ENCODE results near the gene RAPGEF4. TPM values are rescaled to one million over a fixed set of nuclear protein-coding genes. Genes with fewer than 3 reads are reported as not detected.

Gene RAPGEF4
- total RNA-seq, 1 experiment from 2014 or later = 0.59 TPM

GRCh38 chr2:172908275-172908674, 172.6 kb downstream of the RAPGEF4 start:
- Histone ChIP-seq H4K20me1 (ENCODE audit: insufficient read depth) (no peaks in the 10 kb centered on the region), H3K27me3 (ENCODE audit: insufficient read depth, low read length) (no peaks in the 10 kb centered on the region), H3K27ac (ENCODE audit: low read depth, low read length) (no peak overlapping the region), H3K9me2 (ENCODE audit: insufficient read depth) (no peaks in the 10 kb centered on the region), H3K4me2 (ENCODE audit: low read length) (no peak overlapping the region), H2AFZ (ENCODE audit: low read depth, low read length, poor library complexity, severe bottlenecking) (no peak overlapping the region), H3K9ac (ENCODE audit: low read length) (no peak overlapping the region), H3K4me3 (replicated peaks in 1 of 2; ENCODE audit: low read depth in 1 of 2, low read length in 2 of 2) (no peak overlapping the region), H3K79me2 (ENCODE audit: insufficient read depth, low read length) (no peaks in the 10 kb centered on the region), H3K4me1 (ENCODE audit: control insufficient read depth in 1 of 2, insufficient read depth in 2 of 2, low read length in 2 of 2) (no peaks in the 10 kb centered on the region), H3K36me3 (ENCODE audit: control insufficient read depth in 1 of 2, insufficient read depth in 2 of 2, low read length in 2 of 2) (no peaks in the 10 kb centered on the region), H3K9me3 (ENCODE audit: control insufficient read depth in 1 of 2, insufficient read depth in 1 of 2, low read depth in 1 of 2, low read length in 2 of 2) (no peaks in the 10 kb centered on the region)
- ATAC-seq (no peak), DNase-seq (ENCODE audit: low read depth, low spot score) (no peak)
- ChIA-PET POLR2A (no interaction called here), CTCF (interaction anchor here (2.2 kb wide), 1 partner anchor 24 kb away, joined by 4 read pairs; no protein-coding TSS in a partner anchor), RAD21 (ENCODE audit: low non-redundant PET in 1 of 2, low total read pairs in 2 of 2, uncharacterized antibody in 2 of 2, unreplicated experiment in 2 of 2) (no interaction called here)
- BruUV-seq (replicated peaks) = no TSS peak
- TF ChIP-seq POLR2A (IDR thresholded peaks at IDR 0.05; ENCODE audit: borderline replicate concordance, extremely low read depth, insufficient read depth, insufficient read length) (no peak), EZH2phosphoT487 (IDR thresholded peaks at IDR 0.05; ENCODE audit: borderline replicate concordance) (no peak), ATF3 (IDR thresholded peaks at IDR 0.05) (no peak), EGR1 (IDR thresholded peaks at IDR 0.05; ENCODE audit: low read depth) (no peak), JUND (IDR thresholded peaks at IDR 0.05) (no peak), SP1 (IDR thresholded peaks at IDR 0.05; ENCODE audit: low read depth) (no peak), TCF7L2 (IDR thresholded peaks at IDR 0.05; ENCODE audit: borderline replicate concordance, extremely low read depth, insufficient read depth, insufficient read length) (no peak)
- intact Hi-C loops (cut with micrococcal nuclease) = no loop called here

- H3K4me2 ChIP-seq (ENCODE audit: low read length) = no peak overlapping the region
- no peak overlapping the region for H3K27ac ChIP-seq (ENCODE audit: low read depth, low read length)
- DNase-seq (ENCODE audit: low read depth, low spot score) (no peak), ATAC-seq (no peak)
- H3K9me3 ChIP-seq (ENCODE audit: control insufficient read depth in 1 of 2, insufficient read depth in 1 of 2, low read depth in 1 of 2, low read length in 2 of 2) = no peaks in the 10 kb centered on the region
- H3K36me3 ChIP-seq (ENCODE audit: control insufficient read depth in 1 of 2, insufficient read depth in 2 of 2, low read length in 2 of 2) = no peaks in the 10 kb centered on the region
- intact Hi-C loops (cut with micrococcal nuclease) = no loop called here
- ChIA-PET POLR2A (no interaction called here), RAD21 (ENCODE audit: low non-redundant PET in 1 of 2, low total read pairs in 2 of 2, uncharacterized antibody in 2 of 2, unreplicated experiment in 2 of 2) (no interaction called here), CTCF (interaction anchor here (2.2 kb wide), 1 partner anchor 23 kb away, joined by 4 read pairs; no protein-coding TSS in a partner anchor)
- TF ChIP-seq ZNF274 (IDR thresholded peaks at IDR 0.05; ENCODE audit: low read depth, low read length) = no peak
- TF ChIP-seq ZBTB33 (IDR thresholded peaks at IDR 0.05; ENCODE audit: extremely low read depth, insufficient replicate concordance, low read length) = no peak
- TF ChIP-seq FOSL1 (IDR thresholded peaks at IDR 0.05; ENCODE audit: low read depth) = no peak
- no peak for TF ChIP-seq POLR2A (IDR thresholded peaks at IDR 0.05; ENCODE audit: borderline replicate concordance, extremely low read depth, insufficient read depth, insufficient read length)
- no peak for TF ChIP-seq YY1 (IDR thresholded peaks at IDR 0.05; ENCODE audit: extremely low read depth, insufficient replicate concordance, low read depth, low read length)
- TF ChIP-seq CEBPB (IDR thresholded peaks at IDR 0.05; ENCODE audit: low read depth) = no peak
- no peak for TF ChIP-seq ZFX (IDR thresholded peaks at IDR 0.05)
- no peak for TF ChIP-seq CTCF (IDR thresholded peaks at IDR 0.05 in 2 of 3, conservative IDR thresholded peaks at IDR 0.05 in 1 of 3; ENCODE audit: borderline replicate concordance in 1 of 3, insufficient read depth in 1 of 3, low read depth in 2 of 3, low read length in 2 of 3)
- no peak for TF ChIP-seq EZH2 (IDR thresholded peaks at IDR 0.05)
- no peaks in the 10 kb centered on the region for H3K79me2 ChIP-seq (ENCODE audit: insufficient read depth, low read length)
- H3K9me2 ChIP-seq (ENCODE audit: insufficient read depth) = no peaks in the 10 kb centered on the region
- no peak overlapping the region for H3K4me3 ChIP-seq (replicated peaks in 1 of 2; ENCODE audit: low read depth in 1 of 2, low read length in 2 of 2)
- H2AFZ ChIP-seq (ENCODE audit: low read depth, low read length, poor library complexity, severe bottlenecking) = no peak overlapping the region
- H3K4me1 ChIP-seq (ENCODE audit: control insufficient read depth in 1 of 2, insufficient read depth in 2 of 2, low read length in 2 of 2) = no peaks in the 10 kb centered on the region
- H3K9ac ChIP-seq (ENCODE audit: low read length) = no peak overlapping the region
- BruUV-seq (replicated peaks) = no TSS peak
- no peaks in the 10 kb centered on the region for H3K27me3 ChIP-seq (ENCODE audit: insufficient read depth, low read length)
- H4K20me1 ChIP-seq (ENCODE audit: insufficient read depth) = no peaks in the 10 kb centered on the region
Measured at GRCh38 chr2:172909454-172909853, 173.8 kb downstream of the RAPGEF4 start.
